ENCODE results near the gene JAGN1. TPM values are rescaled to one million over a fixed set of nuclear protein-coding genes. Genes with fewer than 3 reads are reported as not detected.
"Not testable (repeated sequence)": the region's sequence is repeated elsewhere in the genome, so short reads cannot be mapped to it uniquely, and the experiment has no call there.

The JAGN1 gene
- total RNA-seq, 3 donors from 2014 or later: 39.2 to 42.3 (median 41.2) TPM

DNA sequence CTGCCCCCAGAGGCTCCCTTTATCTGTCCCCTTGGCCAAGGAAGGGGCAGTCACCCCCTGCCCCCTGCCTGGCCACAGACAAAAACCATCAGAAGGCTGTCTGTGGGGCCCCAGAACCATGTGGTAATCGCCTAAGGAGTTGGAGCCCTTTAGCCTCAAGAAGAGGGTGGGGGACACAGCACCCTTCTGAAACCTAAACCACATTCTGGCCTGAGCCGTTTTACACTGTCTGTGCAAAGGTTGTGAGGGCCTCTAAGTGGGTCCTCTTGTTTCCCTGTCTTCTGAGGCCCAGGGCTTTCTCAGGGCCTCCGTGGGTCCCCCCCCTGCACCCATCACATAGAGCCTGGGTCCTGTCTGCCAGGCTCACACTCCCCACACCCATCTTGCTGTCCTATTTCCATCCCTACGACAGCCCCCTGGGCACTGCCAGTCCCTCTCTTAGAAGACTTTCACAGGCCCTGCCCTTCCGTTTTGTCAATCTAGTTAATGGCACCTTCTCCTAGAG lies 28.7 kb upstream of the JAGN1 start:
- H3K27me3 Mint-ChIP-seq (ENCODE audit: low read depth): peaks cover 10% of the 10 kb centered on the region
- ATAC-seq: no peak
- no peaks in the 10 kb centered on the region for H3K36me3 Mint-ChIP-seq (ENCODE audit: insufficient read depth)
- H3K9me3 Mint-ChIP-seq: no peaks in the 10 kb centered on the region
- H3K4me3 Mint-ChIP-seq: no peak overlapping the region
- no peak for DNase-seq
- H3K4me1 Mint-ChIP-seq (ENCODE audit: low read depth): peaks cover 2% of the 10 kb centered on the region

DNA sequence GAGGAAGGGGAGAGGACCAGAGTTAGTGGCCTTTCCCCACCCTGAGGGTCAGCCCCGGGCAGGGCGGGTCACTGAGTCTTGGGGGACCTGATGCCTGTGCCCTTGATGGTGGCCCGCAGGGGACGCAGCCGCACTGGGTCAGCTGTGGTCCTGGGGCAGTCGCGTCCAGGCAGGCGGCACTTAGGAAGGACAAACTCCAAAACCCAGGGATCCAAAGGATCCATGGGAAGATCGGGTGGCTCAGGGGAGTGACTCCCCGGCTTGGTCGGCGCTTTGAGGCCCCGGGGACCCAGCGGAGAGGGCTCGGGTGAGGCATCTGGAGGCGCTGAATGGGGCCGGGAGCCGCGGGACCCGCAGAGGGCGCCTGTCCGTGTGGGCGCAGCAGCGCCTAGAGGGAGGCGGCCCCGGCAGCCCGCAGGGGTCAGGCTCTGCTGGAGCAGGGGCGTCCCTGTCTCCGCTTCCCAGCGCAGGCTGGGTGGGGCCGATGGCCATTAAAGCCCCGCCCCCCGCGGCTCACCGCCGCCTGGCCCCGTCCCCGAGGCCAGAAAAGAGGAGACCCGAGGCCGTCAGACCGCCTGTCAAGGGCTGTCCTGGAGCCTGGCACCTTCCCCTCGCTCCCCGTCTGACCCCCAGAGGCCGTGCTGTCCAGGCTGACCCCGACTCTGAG lies 27.9 kb upstream of the JAGN1 start:
- H3K4me3 Mint-ChIP-seq: no peak overlapping the region

DNA sequence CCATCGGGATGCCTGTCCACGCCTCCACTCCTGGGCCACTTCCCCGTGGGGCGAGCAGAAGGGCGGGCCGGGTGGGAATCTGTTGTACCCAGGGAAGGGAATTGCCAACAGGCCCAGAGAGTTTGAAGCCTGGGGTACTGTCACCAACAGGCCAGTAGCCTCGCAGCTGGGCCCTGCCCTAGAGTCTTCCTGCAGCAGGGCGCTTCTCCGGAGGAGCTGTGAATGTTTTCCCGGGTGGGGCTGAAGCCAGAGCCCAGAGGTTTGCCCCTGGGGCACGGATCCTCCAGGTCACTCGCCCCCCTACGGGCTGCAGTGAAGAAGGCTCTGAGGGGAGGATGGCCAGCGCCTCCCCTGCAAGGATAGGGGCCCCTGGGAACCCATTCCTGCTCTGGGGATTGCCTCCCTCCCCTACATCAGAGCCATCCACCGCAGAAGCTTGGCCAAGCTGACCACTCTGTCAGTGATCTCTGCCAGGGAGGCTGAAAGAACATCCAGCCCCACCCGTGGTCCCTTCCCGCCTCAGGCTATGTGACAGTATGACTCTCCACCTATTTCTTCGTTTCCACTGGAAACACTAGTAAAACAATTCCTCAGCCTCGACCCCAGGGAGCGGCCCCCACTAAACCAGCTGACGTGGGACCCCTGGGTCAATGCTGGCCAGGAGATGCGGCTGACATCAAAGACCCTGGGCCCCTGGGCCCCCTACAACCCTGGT lies 27.2 kb upstream of the JAGN1 start:
- Mint-ChIP-seq H3K36me3 (ENCODE audit: insufficient read depth) (no peaks in the 10 kb centered on the region), H3K27me3 (ENCODE audit: low read depth) (peaks cover 10% of the 10 kb centered on the region), H3K9me3 (no peaks in the 10 kb centered on the region), H3K4me3 (no peak overlapping the region), H3K4me1 (ENCODE audit: low read depth) (peaks cover 2% of the 10 kb centered on the region)
- DNase-seq: no peak
- peak in 1 of 2 donors; percentile 16 for ATAC-seq

More for the DNA sequence above, 27.9 kb upstream of the JAGN1 start:
- Mint-ChIP-seq H3K36me3 (ENCODE audit: insufficient read depth) (no peaks in the 10 kb centered on the region), H3K9me3 (no peaks in the 10 kb centered on the region), H3K27me3 (ENCODE audit: low read depth) (peaks cover 10% of the 10 kb centered on the region), H3K4me1 (ENCODE audit: low read depth) (peaks cover 2% of the 10 kb centered on the region)
- DNase-seq: peak; percentile 27
- peak; percentile 85 to 91 for ATAC-seq

DNA sequence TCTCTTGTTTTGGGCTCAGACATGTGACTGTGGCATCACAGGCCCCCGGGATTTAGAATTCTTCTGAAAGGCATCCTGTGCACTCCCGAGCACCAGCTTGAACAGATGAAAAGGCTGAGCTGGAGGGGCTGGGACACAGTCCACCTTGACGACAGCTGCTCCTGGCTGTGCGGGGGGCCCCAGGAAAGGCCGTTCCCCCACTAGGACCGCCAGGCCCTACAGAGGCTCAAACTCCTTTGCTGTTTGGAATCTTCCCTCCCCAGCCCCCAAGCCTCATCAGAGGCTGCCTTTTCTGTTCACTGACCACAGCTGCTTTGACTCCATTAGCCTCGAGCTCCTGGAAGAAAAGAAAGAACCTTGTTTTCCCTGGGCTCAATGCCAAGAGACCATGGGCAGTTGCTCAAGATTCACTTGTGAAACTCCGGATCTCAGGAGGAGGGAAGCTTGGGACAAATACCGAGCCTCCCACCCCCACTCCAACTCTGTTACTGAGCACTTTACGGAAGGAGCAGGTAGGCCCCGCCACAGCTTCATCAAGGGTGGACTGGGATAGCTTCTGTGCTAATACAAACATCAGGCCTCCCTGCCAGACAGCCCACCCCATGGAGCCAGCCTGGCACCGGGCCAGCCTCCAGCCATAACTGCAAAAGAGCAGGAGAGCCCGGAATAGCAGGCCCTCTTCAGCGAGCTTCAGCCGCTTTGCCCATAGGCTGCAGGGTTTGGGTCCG lies 26.0 kb upstream of the JAGN1 start:
- H3K27me3 Mint-ChIP-seq (ENCODE audit: low read depth): peaks cover 10% of the 10 kb centered on the region
- DNase-seq: no peak
- H3K9me3 Mint-ChIP-seq: no peaks in the 10 kb centered on the region
- H3K36me3 Mint-ChIP-seq (ENCODE audit: insufficient read depth): no peaks in the 10 kb centered on the region
- H3K4me1 Mint-ChIP-seq (ENCODE audit: low read depth): peaks cover 2% of the 10 kb centered on the region
- no peak overlapping the region for H3K4me3 Mint-ChIP-seq
- no peak for ATAC-seq

GRCh38 chr3:9865125-9865637 lies 25.2 kb upstream of the JAGN1 start:
- DNase-seq; H3K36me3 Mint-ChIP-seq (ENCODE audit: insufficient read depth); H3K4me3 Mint-ChIP-seq; H3K27me3 Mint-ChIP-seq (ENCODE audit: low read depth); ATAC-seq; H3K9me3 Mint-ChIP-seq; H3K4me1 Mint-ChIP-seq (ENCODE audit: low read depth): not testable (repeated sequence)

- no peaks in the 10 kb centered on the region for H3K9me3 Mint-ChIP-seq
- DNase-seq: no peak
- H3K4me3 Mint-ChIP-seq: no peak overlapping the region
- peaks cover 10% of the 10 kb centered on the region for H3K27me3 Mint-ChIP-seq (ENCODE audit: low read depth)
- no peak for ATAC-seq
- peaks cover 2% of the 10 kb centered on the region for H3K4me1 Mint-ChIP-seq (ENCODE audit: low read depth)
- no peaks in the 10 kb centered on the region for H3K36me3 Mint-ChIP-seq (ENCODE audit: insufficient read depth)
Observed at GRCh38 chr3:9866639-9867038, 23.8 kb upstream of the JAGN1 start.

GRCh38 chr3:9867106-9867505 lies 23.3 kb upstream of the JAGN1 start:
- Mint-ChIP-seq H3K9me3 (no peaks in the 10 kb centered on the region), H3K36me3 (ENCODE audit: insufficient read depth) (no peaks in the 10 kb centered on the region), H3K27me3 (ENCODE audit: low read depth) (peaks cover 7% of the 10 kb centered on the region), H3K4me1 (ENCODE audit: low read depth) (peaks cover 2% of the 10 kb centered on the region), H3K4me3 (no peak overlapping the region)
- DNase-seq (no peak), ATAC-seq (no peak)

- Mint-ChIP-seq H3K9me3 (no peaks in the 10 kb centered on the region), H3K27me3 (ENCODE audit: low read depth) (no peaks in the 10 kb centered on the region), H3K36me3 (ENCODE audit: insufficient read depth) (no peaks in the 10 kb centered on the region), H3K4me1 (ENCODE audit: low read depth) (no peaks in the 10 kb centered on the region), H3K4me3 (no peak overlapping the region)
- ATAC-seq: no peak
- no peak for DNase-seq
Observed at GRCh38 chr3:9869955-9870354, 20.5 kb upstream of the JAGN1 start.

DNA sequence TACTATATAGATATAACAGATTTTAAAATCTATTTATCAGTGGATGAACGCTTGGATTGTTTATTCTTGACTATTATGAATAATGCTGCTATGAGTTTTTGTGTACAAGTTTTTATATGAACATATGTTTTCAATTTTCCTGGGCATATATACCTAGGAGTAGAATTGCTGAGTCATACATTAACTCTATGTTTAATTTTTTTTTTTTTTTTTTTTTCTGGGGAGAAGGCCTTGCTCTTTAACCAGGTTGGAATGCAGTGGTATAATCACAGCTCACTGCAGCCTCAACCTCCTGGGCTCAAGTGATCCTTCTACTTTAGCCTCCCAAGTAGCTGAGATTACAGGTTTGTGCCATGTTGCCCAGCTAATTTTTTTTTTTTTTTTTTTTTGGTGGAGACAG lies 19.4 kb upstream of the JAGN1 start:
- Mint-ChIP-seq H3K4me1 (ENCODE audit: low read depth) (no peaks in the 10 kb centered on the region), H3K36me3 (ENCODE audit: insufficient read depth) (no peaks in the 10 kb centered on the region), H3K9me3 (no peaks in the 10 kb centered on the region), H3K4me3 (no peak overlapping the region), H3K27me3 (ENCODE audit: low read depth) (no peaks in the 10 kb centered on the region)
- ATAC-seq: no peak
- DNase-seq: no peak

DNA sequence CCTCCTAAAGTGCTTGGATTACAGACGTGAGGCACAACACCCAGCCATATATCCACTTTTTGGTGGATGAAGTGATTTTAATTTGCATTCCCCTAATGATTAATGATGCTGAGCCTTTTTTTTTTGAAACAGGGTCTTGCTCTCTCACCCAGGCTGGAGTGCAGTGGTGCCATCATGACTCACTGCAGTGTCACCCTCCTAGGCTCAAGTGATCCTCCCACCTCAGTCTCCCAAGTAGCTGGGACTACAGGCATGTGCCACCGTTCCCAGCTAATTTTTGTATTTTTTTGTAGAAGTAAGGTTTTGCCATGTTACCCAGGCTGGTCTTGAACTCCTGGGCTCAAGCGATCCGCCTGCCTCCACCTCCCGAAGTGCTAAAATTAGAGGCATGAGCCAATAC lies 18.3 kb upstream of the JAGN1 start:
- H3K36me3 Mint-ChIP-seq (ENCODE audit: insufficient read depth); H3K9me3 Mint-ChIP-seq; H3K4me1 Mint-ChIP-seq (ENCODE audit: low read depth); H3K4me3 Mint-ChIP-seq; H3K27me3 Mint-ChIP-seq (ENCODE audit: low read depth); DNase-seq; ATAC-seq: not testable (repeated sequence)

DNA sequence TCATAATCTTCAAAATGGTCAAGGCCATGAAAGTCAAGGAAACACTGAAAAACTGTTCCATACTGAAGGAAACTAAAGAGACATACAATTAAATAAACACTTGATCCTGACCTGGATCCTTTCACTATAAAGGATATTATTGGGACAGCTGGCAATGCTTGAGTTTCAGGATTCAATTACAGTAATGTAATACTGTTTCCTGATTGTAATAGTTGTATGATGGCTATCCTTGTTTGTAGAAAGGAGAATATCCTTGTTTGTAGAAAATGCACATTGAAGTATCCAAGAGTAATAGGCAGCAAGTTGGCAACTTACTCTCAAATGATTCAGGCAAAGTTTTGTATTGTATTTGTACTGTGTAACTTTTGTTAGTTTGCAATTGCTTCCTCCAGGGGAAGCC lies 15.0 kb upstream of the JAGN1 start:
- ATAC-seq: no peak
- Mint-ChIP-seq H3K4me3 (no peak overlapping the region), H3K9me3 (no peaks in the 10 kb centered on the region)

GRCh38 chr3:9876255-9876654 lies 14.2 kb upstream of the JAGN1 start:
- ATAC-seq; H3K36me3 Mint-ChIP-seq (ENCODE audit: insufficient read depth); H3K9me3 Mint-ChIP-seq; H3K27me3 Mint-ChIP-seq (ENCODE audit: low read depth); H3K4me1 Mint-ChIP-seq (ENCODE audit: low read depth); DNase-seq; H3K4me3 Mint-ChIP-seq: not testable (repeated sequence)

More for the DNA sequence above, 15.0 kb upstream of the JAGN1 start:
- DNase-seq: no peak
- no peaks in the 10 kb centered on the region for H3K4me1 Mint-ChIP-seq (ENCODE audit: low read depth)
- no peaks in the 10 kb centered on the region for H3K27me3 Mint-ChIP-seq (ENCODE audit: low read depth)
- H3K36me3 Mint-ChIP-seq (ENCODE audit: insufficient read depth): no peaks in the 10 kb centered on the region

GRCh38 chr3:9876991-9877390 lies 13.4 kb upstream of the JAGN1 start:
- DNase-seq: no peak
- Mint-ChIP-seq H3K4me3 (no peak overlapping the region), H3K27me3 (ENCODE audit: low read depth) (no peaks in the 10 kb centered on the region), H3K36me3 (ENCODE audit: insufficient read depth) (no peaks in the 10 kb centered on the region), H3K9me3 (no peaks in the 10 kb centered on the region), H3K4me1 (ENCODE audit: low read depth) (no peaks in the 10 kb centered on the region)
- ATAC-seq: peak in 1 of 2 donors; percentile 34

DNA sequence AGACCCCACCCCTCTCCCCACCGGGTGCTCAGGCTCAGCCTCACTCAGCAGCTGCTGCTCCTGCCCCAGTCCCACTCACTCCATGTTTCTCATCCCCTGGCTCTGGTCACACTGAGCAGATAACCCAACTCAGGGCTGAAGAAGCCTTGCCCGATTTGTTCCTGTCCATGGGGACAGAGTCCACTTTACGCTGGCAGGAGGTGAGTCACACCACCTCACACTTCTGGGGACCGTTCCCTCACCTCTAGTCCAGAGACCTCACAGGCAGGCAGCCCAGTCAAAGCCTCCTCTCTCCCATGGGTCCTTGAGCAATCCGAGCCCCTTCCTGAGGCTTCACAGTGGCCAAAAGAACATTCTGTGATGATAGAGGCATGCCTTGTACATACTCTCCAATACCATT lies 11.7 kb upstream of the JAGN1 start:
- H3K36me3 Mint-ChIP-seq (ENCODE audit: insufficient read depth): no peaks in the 10 kb centered on the region
- H3K4me3 Mint-ChIP-seq: no peak overlapping the region
- DNase-seq (no peak), ATAC-seq (no peak)
- H3K9me3 Mint-ChIP-seq: no peaks in the 10 kb centered on the region
- no peaks in the 10 kb centered on the region for H3K27me3 Mint-ChIP-seq (ENCODE audit: low read depth)
- H3K4me1 Mint-ChIP-seq (ENCODE audit: low read depth): no peaks in the 10 kb centered on the region

All from activated T-cell treated with anti-CD3 and anti-CD28 coated beads, Interleukin-2, amount 50 U/mL, for 4 hours (primary cell).